Superior temporal gyrus (tissue), 1 donor: ENCODE measurements around the gene IL5.
"Not testable (repeated sequence)": the region's sequence is repeated elsewhere in the genome, so short reads cannot be mapped to it uniquely, and the experiment has no call there.

ENCODE experiments used
- DNase-seq: peaks from one replicate; pipeline ENCODE4 v3.0.0-alpha.2; 2016; ENCODE audit errors: extremely low spot score

IL5 gene

DNA sequence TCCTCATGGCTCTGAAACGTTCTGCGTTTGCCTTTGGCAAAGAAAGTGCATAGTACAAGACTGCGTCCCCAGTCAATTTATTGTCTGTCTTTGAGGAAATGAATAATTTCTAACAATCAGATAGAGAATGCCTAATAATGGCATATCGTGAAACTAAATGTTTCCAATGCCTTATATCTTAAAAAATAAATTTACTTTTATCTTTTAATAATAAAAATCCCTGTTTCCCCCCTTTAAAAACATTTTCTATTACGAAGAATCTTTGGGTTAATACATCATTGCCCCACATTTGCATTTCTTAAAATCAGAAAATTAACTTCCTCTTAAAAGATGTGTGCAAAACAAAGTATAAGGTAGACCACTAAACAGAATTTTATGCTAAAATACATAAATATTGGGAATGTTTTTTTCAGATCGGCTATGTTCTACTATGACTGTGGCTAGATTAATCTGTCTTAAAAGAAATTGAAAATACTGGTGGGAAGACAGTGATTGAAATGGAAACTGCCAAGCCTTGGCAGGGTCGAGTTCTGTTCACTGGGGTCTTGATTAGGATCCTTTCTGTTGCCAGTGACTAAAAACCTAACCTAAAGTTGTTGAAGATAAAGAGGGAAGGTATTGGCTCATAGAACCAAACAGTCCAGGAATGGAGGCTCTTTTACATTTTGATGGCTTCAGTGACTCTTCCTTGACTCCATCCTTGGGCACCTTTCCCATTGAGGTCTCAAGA is at the start of gene IL5:
IL5 (minus strand) TSS at position 51 of the 730 bp plus-strand sequence; CDS start at position 7, 44 bp downstream.
- no peak for DNase-seq

GRCh38 chr5:132592521-132592920 is 49.2 kb upstream of the IL5 start:
- no peak for DNase-seq

DNA sequence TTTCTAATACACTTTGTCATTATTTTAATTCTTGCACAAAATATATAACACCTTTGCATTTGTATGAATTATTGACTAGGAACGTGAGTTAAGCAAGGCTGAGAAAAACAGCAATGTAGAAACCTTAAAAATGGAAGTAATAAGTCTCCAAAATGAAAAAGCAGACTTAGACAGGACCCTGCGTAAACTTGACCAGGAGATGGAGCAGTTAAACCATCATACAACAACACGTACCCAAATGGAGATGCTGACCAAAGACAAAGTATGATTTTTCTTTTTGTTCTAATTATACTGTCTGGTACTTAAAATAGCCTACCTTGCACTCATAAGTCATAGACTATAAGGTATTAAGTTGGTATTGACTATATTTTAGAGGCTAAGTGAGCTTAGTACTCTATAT is 47.8 kb upstream of the IL5 start:
- no peak for DNase-seq

DNA sequence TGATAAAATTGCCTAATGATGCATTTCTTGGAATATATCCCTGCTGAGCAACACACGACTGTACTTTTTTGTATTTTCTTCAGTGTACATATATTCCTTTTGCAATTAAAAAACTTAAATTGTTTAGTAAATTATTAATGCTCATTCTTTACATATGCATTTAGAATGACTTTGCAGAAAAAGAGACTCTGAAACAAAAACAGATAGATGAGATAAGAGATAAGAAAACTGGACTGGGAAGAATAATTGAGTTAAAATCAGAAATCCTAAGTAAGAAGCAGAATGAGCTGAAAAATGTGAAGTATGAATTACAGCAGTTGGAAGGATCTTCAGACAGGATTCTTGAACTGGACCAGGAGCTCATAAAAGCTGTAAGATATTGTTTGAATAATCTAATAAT is 46.1 kb upstream of the IL5 start:
- no peak for DNase-seq

DNA sequence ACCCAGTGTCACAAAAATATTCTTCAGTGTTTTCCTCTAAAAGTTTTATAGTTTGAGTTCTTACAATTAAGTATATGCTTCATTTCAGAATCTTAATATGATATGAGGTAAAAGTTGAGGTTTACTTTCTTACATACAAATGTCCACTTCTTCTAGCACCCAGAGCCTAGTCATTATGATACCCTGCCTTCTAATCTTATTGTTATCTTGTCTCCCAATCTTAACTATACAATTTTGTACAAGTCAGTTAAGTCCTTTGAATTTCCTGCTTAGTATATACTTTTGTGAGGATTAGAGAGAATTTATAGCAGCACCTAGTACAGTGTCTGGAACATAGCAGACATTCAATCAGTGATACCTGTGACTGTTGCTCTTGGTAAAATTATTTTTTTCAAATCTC is 42.7 kb upstream of the IL5 start:
- no peak for DNase-seq

- DNase-seq = not testable (repeated sequence)
Observed at GRCh38 chr5:132584560-132584959, 41.2 kb upstream of the IL5 start.

GRCh38 chr5:132576123-132576522 is 32.8 kb upstream of the IL5 start:
- DNase-seq = no peak

- DNase-seq = no peak
Observed at GRCh38 chr5:132566657-132567056, 23.3 kb upstream of the IL5 start.

- not testable (repeated sequence) for DNase-seq
Observed at GRCh38 chr5:132564555-132564954, 21.2 kb upstream of the IL5 start.

GRCh38 chr5:132561601-132562000 is 18.3 kb upstream of the IL5 start:
- DNase-seq = no peak

- DNase-seq = no peak
Observed at GRCh38 chr5:132559383-132560060, 16.2 kb upstream of the IL5 start.

DNA sequence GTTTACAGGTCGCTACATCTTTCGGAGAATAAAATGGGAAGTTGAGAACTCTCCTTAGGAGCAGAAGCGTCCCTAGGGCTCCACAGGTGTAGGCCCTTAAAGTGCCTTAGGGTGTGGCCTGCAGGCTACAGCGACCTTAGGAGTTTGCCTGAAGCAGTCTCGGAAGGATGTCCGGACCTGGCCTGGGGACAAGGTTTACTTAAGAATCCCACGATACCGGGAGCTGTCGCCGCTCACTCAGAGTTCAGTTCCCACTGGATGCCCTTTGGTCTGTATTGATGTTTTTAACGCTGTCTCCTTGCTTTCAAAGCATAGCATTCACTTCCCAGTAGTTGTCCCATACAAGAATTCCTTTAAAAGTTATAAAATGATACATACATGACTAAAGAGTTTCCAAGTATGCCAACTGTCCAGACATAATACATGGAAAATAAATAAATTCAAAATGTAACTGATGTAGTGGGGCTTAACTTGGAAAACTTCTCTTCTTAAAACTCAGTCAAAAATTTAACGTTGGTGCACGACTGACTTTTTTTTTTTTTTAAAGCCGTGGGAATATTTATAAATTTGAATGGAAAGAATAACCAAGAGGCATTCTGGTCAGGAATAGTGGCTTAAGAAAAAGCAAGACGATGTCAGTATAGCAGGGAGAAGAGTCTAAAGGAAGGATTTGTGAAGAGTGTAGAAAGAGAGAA is 14.3 kb upstream of the IL5 start:
- DNase-seq = no peak

DNA sequence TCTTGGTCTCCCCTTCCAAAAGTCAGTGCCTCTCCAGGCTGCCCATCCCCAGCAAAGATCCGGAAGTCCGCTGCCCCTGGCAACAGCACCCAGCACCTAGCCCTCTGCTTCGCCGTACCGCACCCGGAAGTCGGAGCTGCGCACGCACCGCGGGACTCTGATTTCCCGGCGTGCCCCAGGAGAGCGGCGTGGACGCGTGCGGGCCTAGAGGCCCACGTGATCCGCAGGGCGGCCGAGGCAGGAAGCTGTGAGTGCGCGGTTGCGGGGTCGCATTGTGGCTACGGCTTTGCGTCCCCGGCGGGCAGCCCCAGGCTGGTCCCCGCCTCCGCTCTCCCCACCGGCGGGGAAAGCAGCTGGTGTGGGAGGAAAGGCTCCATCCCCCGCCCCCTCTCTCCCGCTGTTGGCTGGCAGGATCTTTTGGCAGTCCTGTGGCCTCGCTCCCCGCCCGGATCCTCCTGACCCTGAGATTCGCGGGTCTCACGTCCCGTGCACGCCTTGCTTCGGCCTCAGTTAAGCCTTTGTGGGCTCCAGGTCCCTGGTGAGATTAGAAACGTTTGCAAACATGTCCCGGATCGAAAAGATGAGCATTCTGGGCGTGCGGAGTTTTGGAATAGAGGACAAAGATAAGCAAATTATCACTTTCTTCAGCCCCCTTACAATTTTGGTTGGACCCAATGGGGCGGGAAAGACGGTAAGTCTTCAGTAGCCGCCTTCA is 13.6 kb upstream of the IL5 start, which contains the start of gene RAD50:
RAD50 (plus strand) TSS at position 215 of the 715 bp plus-strand sequence; CDS start at position 563, 348 bp downstream.
- DNase-seq = peak; percentile 90

DNA sequence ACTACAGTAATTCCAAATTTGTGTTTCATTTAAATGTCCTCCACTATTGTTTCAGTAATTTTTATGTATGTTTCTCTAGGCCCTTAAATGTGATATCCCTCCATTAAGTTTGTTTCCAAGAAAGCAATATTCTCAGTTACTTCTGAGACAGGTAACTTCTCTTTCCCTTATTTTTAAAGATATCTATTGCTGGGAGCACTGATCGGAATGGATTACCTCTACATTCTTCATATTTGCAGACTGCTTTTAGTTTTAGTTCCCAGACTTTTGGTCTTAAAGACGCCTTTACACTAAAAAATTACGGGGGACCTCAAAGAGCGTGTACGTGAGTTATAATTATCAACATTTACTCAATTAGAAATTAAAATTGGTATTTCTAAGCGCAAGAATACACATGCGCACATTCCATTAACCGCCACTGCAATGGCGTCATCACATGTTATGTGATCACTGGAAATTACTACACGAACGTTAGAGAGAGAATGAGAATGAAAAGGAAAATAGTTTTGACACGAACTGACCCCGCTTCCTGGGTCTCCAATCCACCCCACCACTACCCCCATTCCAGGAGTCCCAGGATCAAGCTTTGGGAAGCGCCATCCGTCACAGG is 12.9 kb upstream of the IL5 start:
- DNase-seq = no peak

DNA sequence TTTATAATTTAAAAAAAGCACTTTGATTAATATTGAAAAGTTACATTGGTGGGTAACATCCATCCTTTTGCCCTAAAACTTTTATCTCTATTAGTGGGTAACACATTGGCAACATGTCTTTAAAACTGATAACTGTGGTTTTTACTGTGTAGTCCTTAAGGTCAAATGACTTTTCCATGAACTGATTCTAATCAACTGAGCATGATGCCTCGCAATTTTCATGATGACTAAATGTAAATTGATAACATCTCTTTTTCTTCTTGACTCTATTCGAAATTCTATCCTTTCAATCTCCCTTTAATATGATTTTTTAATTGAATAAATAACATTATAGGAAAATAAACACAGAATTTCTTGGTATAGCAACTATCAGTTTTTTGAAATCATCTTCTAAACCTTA is 6.3 kb upstream of the IL5 start:
- DNase-seq = no peak

- DNase-seq = not testable (repeated sequence)
Observed at GRCh38 chr5:132548834-132549233, 5.5 kb upstream of the IL5 start.

DNA sequence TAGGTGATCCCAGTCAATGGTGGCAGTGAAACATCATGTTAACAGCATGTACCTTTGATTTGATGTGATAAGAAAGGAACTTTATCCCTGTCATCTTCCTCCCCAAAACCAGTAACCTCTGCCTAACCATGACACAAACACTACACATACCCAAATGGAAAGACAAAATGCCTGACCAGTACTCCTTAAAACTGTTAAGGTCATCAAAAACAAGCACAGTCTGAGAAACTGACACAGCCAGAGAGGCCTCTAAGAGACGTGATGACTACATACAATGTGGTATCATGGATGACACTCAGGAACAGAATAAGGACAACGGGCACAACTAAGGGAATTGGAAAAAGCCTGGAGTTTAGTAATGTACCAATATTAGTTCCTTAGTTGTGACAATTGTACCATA is 3.9 kb upstream of the IL5 start:
- no peak for DNase-seq

DNA sequence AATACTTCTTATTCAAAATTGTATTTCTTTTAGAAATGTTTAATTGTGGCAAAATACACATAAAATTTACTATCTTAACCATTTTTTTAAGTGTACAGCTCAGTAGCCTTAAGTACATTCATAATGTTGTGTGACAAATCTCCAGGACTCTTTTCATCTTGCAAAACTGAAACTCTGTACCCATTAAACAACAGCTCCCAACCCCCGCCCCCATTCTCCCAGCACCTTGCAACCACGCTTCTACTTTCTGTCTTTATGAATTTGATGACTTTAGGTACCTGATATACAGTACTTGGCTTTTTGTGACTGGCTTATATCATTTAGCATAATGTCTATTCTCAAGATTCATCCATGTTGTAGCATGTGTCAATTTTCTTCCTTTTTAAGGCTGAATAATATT is 2.8 kb upstream of the IL5 start:
- no peak for DNase-seq

- no peak for DNase-seq
Observed at GRCh38 chr5:132540764-132541163, 2.6 kb downstream of the IL5 start.

DNA sequence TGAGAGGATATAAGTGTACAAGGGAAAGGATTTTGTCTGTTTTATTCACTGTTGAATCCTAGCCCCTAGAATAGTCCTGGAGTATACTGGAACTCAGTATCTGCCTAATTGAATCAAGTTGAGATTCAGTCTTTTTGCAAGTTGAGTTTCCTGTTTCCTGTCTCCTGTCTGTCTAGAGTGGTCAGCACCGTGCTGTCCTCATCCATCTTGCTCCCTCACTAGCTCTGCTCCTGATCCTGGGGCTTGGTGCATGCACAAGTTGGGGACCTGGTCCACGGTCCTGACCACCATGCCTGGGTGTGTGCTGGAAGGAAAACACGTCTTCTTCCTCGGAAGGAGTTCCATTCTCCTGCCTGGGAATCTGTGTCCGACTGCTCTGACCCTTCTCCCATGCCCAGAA is 3.2 kb downstream of the IL5 start:
- DNase-seq = no peak

DNA sequence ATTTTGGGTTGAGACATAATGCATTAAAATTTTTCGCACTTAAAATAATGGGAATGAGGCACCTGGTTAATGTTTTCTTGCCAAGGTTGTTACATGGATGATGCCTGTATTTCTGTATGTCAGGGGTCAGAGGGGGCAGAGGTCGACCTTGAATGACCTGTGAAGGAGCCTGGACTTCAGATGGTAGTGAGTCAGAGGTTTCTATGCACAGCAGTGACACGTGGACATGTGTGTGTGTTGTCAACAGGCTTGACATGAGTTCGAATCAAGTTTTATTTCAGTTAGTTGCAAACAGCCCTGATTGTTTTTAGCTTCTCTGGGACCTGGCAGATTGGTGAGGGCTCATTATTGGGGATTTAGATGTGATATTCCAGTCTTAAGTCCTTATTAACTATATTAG is 3.6 kb downstream of the IL5 start:
- DNase-seq = no peak

GRCh38 chr5:132530946-132531345 is 12.4 kb downstream of the IL5 start:
- no peak for DNase-seq
